SK-N-SH (cell line): ENCODE measurements around the gene CCNB1. TPM values are rescaled to one million over a fixed set of nuclear protein-coding genes. Genes with fewer than 3 reads are reported as not detected.

Experiments used
- CTCF ChIA-PET: fragments of 300-600, 350-600 bp; formaldehyde crosslinking; extraction: SDS; loops from one replicate; lab custom pipeline; 2021; lab: Yijun Ruan, JAX
- POLR2A ChIA-PET: fragments of 350-600 bp; sonication (Branson Sonifier 250); formaldehyde crosslinking; extraction: SDS; loops from one replicate; lab custom pipeline; 2020; ENCODE audit warnings: antibody characterized with exemption, inconsistent platforms; lab: Yijun Ruan, JAX
- DNase-seq: peaks from one replicate; pipeline ENCODE4 v3.0.0; 2012
- H2AFZ ChIP-seq: fragments of 200-600 bp; sonication (generic); 2 replicates; pipeline ENCODE4 v1.8.1; 2016; ENCODE audit warnings: antibody characterized with exemption, mild to moderate bottlenecking, low read depth
- H3F3A ChIP-seq: fragments of 200-600 bp; sonication (generic); replicated peaks from 2 replicates; pipeline ENCODE3; 2016; ENCODE audit warnings: antibody characterized with exemption, mild to moderate bottlenecking; ENCODE audit not compliant: insufficient read depth
- H3K27ac ChIP-seq, 2 experiments: fragments of 200-500 bp in 1 of 2; fragments of 200-600 bp in 1 of 2; sonication (Bioruptor generic) in 1 of 2; sonication (generic), shearing (Covaris generic) in 1 of 2; 2 replicates each; pipeline versions ENCODE4 v1.5.1 to v1.6.1; 2014 to 2016; ENCODE audit warnings: low read depth in 2 of 2, inconsistent platforms in 1 of 2, low read length in 1 of 2, mild to moderate bottlenecking in 1 of 2, mixed read lengths in 1 of 2
- H3K27me3 ChIP-seq: fragments of 200-600 bp; sonication (generic), shearing (Covaris generic); 2 replicates; pipeline ENCODE4 v1.6.1; 2016; ENCODE audit warnings: mixed run types; ENCODE audit not compliant: insufficient read depth
- H3K36me3 ChIP-seq, 2 experiments: fragments of 200-500 bp in 1 of 2; fragments of 200-600 bp in 1 of 2; sonication (Bioruptor generic) in 1 of 2; sonication (generic) in 1 of 2; replicated peaks in 1 of 2; 2 replicates each; pipeline versions ENCODE3 to v1.5.1; 2014 to 2016; ENCODE audit warnings: low read length in 1 of 2, mild to moderate bottlenecking in 1 of 2; ENCODE audit not compliant: insufficient read depth in 2 of 2, control insufficient read depth in 1 of 2
- H3K4me1 ChIP-seq, 2 experiments: fragments of 200-500 bp in 1 of 2; fragments of 200-600 bp in 1 of 2; sonication (Bioruptor generic) in 1 of 2; sonication (generic), shearing (Covaris generic) in 1 of 2; 2 replicates each; pipeline versions ENCODE4 v1.5.1 to v1.6.1; 2014 to 2016; ENCODE audit warnings: low read depth in 1 of 2, low read length in 1 of 2, mixed run types in 1 of 2; ENCODE audit not compliant: insufficient read depth in 2 of 2, control insufficient read depth in 1 of 2
- H3K4me2 ChIP-seq: fragments of 200-600 bp; sonication (generic), shearing (Covaris generic); 2 replicates; pipeline ENCODE4 v1.6.1; 2017; ENCODE audit warnings: mixed run types
- H3K4me3 ChIP-seq, 2 experiments: fragments of 200-500 bp in 1 of 2; fragments of 200-600 bp in 1 of 2; sonication (Bioruptor generic) in 1 of 2; sonication (generic), shearing (Covaris generic) in 1 of 2; 2 replicates each; pipeline versions ENCODE4 v1.5.1 to v1.8.1; 2014 to 2016; ENCODE audit warnings: low read depth in 2 of 2, inconsistent platforms in 1 of 2, low read length in 1 of 2, mild to moderate bottlenecking in 1 of 2, mixed read lengths in 1 of 2, moderate library complexity in 1 of 2
- H3K79me2 ChIP-seq: fragments of 200-600 bp; sonication (generic); 2 replicates; pipeline ENCODE4 v1.8.1; 2017; ENCODE audit warnings: mild to moderate bottlenecking; ENCODE audit not compliant: insufficient read depth
- H3K9ac ChIP-seq: fragments of 200-600 bp; sonication (generic); 2 replicates; pipeline ENCODE4 v1.6.1; 2017; ENCODE audit warnings: mixed run types
- H3K9me2 ChIP-seq: fragments of 200-600 bp; sonication (generic); 2 replicates; pipeline ENCODE4 v1.6.1; 2017; ENCODE audit warnings: mixed run types
- H3K9me3 ChIP-seq: fragments of 200-600 bp; sonication (generic); 2 replicates; pipeline ENCODE4 v1.6.1; 2017; ENCODE audit warnings: mixed run types, mild to moderate bottlenecking, moderate library complexity
- H4K20me1 ChIP-seq: fragments of 200-600 bp; sonication (generic); 2 replicates; pipeline ENCODE4 v1.6.1; 2017; ENCODE audit warnings: mild to moderate bottlenecking, mixed run types; ENCODE audit not compliant: insufficient read depth
- ELF1 ChIP-seq: IDR thresholded peaks from 2 replicates; pipeline ENCODE4 v1.4.0; 2012
- EZH2phosphoT487 ChIP-seq: fragments of 200-600 bp; sonication (generic); IDR thresholded peaks from 2 replicates; pipeline ENCODE4 v1.6.1; 2017; ENCODE audit warnings: low read depth, mixed run types, mild to moderate bottlenecking, antibody characterized with exemption, moderate library complexity, borderline replicate concordance
- FOSL2 ChIP-seq: IDR thresholded peaks from 2 replicates; pipeline ENCODE4 v1.4.0; 2012; ENCODE audit warnings: low read depth, mild to moderate bottlenecking, moderate library complexity, borderline replicate concordance
- FOXJ3 ChIP-seq: sonication (generic); formaldehyde crosslinking; IDR thresholded peaks from 2 replicates; pipeline ENCODE4 v1.5.1; 2020; ENCODE audit warnings: mild to moderate bottlenecking, missing genetic modification reagents
- GATA2 ChIP-seq: sonication (generic); formaldehyde crosslinking; IDR thresholded peaks from 2 replicates; pipeline ENCODE4 v1.5.0; 2020; ENCODE audit warnings: mild to moderate bottlenecking, missing genetic modification reagents
- MXI1 ChIP-seq: IDR thresholded peaks from 2 replicates; pipeline ENCODE4 v1.6.1; 2012; ENCODE audit warnings: mild to moderate bottlenecking, low read depth, low read length, improper control_type of control experiment
- RCOR1 ChIP-seq: fragments of 150-350 bp; IDR thresholded peaks from 2 replicates; pipeline ENCODE4 v1.6.1; 2017; ENCODE audit warnings: antibody characterized with exemption, low read length
- TCF12 ChIP-seq: IDR thresholded peaks from 2 replicates; pipeline ENCODE4 v1.4.0; 2012
- TEAD4 ChIP-seq: IDR thresholded peaks from 2 replicates; pipeline ENCODE4 v1.4.0; 2012; ENCODE audit warnings: mild to moderate bottlenecking, borderline replicate concordance; ENCODE audit not compliant: insufficient read depth
- YY1 ChIP-seq: IDR thresholded peaks from 2 replicates; pipeline ENCODE4 v1.4.0; 2012; ENCODE audit warnings: low read depth, mild to moderate bottlenecking
- WGBS: methylation state at CpG from one replicate; pipeline ENCODE4 v1.1.6; 2017; ENCODE audit warnings: low lambda C conversion rate; 5-methylcytosine and 5-hydroxymethylcytosine counted together
- polyA plus RNA-seq, 3 experiments: library from polyadenylated mRNA; depleted of rRNA; stranded (reverse); fragments of >200 nt; gene quantifications; 2 replicates each; pipeline ENCODE4 v1.2.3, GENCODE V29; 2012
- TF ChIP-seq, protein P1 (sequence below): IDR thresholded peaks from 2 replicates; pipeline ENCODE4 v1.4.0; 2012; ENCODE audit warnings: low read depth
- TF ChIP-seq, protein P2 (sequence below): IDR thresholded peaks from 2 replicates; pipeline ENCODE4 v1.4.0; 2012; ENCODE audit warnings: low read depth, borderline replicate concordance
- TF ChIP-seq, protein P3 (sequence below): IDR thresholded peaks from 2 replicates; pipeline ENCODE4; 2012

Gene CCNB1
- polyA plus RNA-seq, 1 of the 3 experiments (the other 2 are of a cell fraction): 78.6 TPM

DNA sequence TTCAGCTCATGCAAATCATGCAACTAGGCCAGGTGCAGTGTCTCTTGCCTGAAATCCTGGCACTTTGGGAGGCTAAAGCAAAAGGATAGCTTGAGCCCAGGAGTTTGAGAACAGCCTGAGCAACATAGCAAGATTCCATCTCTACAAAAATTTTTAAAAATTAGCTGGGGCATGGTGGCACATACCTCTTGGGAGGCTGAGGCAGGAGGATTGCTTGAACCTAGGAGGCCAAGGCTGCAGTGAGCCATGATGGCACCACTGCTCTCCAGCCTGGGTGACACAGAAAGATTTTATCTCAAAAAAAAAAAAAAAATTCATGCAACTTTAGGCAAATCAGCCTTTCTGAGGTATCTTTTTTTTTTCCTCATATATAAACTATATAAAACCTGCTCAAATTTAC lies 35.6 kb upstream of the CCNB1 start:
- H3K4me3 ChIP-seq: no peak overlapping the region
- no peak for TF ChIP-seq RCOR1
- no peak for TF ChIP-seq EZH2phosphoT487
- TF ChIP-seq FOSL2: no peak
- TF ChIP-seq TEAD4: no peak
- TF ChIP-seq MXI1: no peak
- no peak for TF ChIP-seq FOXJ3
- TF ChIP-seq, protein P1, sequence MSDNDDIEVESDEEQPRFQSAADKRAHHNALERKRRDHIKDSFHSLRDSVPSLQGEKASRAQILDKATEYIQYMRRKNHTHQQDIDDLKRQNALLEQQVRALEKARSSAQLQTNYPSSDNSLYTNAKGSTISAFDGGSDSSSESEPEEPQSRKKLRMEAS: no peak
- TF ChIP-seq TCF12: no peak
- no peak for TF ChIP-seq ELF1
- TF ChIP-seq YY1: no peak
- no peak for TF ChIP-seq GATA2 (CRISPR knock-in tag)
- POLR2A ChIA-PET: no interaction called here

DNA sequence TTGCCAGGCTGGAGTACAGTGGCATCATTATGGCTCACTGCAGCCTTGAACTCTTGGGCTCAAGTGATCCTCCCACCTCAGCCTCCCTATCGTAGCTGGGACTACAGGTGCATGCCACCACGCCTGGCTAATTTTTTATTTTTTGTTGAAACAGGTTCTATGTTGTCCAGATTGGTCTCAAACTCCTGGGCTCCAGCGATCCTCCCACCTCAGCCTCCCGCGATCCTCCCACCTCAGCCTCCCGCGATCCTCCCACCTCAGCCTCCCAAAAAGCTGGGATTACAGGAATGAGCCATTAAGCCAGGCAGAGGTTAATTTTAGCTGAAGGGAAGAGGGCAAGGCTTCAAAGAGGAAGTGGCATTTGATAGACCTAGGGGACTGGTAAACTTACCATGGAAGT lies 32.8 kb upstream of the CCNB1 start:
- no peak overlapping the region for H3K4me3 ChIP-seq
- ChIA-PET POLR2A (no interaction called here), CTCF (no interaction called here)
- 89% methylated on average over 7 of the region's 7 CpGs for WGBS
- H3K79me2 ChIP-seq: peaks cover 4% of the 10 kb centered on the region; the same call in 1 of the 2 replicates
- no peaks in the 10 kb centered on the region for H3K4me1 ChIP-seq
- H3K9me3 ChIP-seq: no peaks in the 10 kb centered on the region
- H3K36me3 ChIP-seq: peaks cover 14 to 16% of the 10 kb centered on the region in 2 experiments
- H3K27ac ChIP-seq: no peak overlapping the region
- TF ChIP-seq, protein P2, sequence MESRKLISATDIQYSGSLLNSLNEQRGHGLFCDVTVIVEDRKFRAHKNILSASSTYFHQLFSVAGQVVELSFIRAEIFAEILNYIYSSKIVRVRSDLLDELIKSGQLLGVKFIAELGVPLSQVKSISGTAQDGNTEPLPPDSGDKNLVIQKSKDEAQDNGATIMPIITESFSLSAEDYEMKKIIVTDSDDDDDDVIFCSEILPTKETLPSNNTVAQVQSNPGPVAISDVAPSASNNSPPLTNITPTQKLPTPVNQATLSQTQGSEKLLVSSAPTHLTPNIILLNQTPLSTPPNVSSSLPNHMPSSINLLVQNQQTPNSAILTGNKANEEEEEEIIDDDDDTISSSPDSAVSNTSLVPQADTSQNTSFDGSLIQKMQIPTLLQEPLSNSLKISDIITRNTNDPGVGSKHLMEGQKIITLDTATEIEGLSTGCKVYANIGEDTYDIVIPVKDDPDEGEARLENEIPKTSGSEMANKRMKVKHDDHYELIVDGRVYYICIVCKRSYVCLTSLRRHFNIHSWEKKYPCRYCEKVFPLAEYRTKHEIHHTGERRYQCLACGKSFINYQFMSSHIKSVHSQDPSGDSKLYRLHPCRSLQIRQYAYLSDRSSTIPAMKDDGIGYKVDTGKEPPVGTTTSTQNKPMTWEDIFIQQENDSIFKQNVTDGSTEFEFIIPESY: no peak
- TF ChIP-seq, protein P3, sequence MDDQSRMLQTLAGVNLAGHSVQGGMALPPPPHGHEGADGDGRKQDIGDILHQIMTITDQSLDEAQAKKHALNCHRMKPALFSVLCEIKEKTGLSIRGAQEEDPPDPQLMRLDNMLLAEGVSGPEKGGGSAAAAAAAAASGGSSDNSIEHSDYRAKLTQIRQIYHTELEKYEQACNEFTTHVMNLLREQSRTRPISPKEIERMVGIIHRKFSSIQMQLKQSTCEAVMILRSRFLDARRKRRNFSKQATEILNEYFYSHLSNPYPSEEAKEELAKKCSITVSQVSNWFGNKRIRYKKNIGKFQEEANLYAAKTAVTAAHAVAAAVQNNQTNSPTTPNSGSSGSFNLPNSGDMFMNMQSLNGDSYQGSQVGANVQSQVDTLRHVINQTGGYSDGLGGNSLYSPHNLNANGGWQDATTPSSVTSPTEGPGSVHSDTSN: no peak
- H3F3A ChIP-seq: peaks cover 12% of the 10 kb centered on the region
- H3K27me3 ChIP-seq: no peaks in the 10 kb centered on the region
- no peak overlapping the region for H3K4me2 ChIP-seq
- H3K9ac ChIP-seq: no peak overlapping the region
- H4K20me1 ChIP-seq: no peaks in the 10 kb centered on the region
- no peak for DNase-seq
- no peak overlapping the region for H2AFZ ChIP-seq
- H3K9me2 ChIP-seq: no peaks in the 10 kb centered on the region

More for the DNA sequence above, 35.6 kb upstream of the CCNB1 start:
- H4K20me1 ChIP-seq: no peaks in the 10 kb centered on the region
- DNase-seq: no peak
- no peak overlapping the region for H2AFZ ChIP-seq
- H3K79me2 ChIP-seq: peaks cover 4% of the 10 kb centered on the region; the same call in 1 of the 2 replicates
- no peak overlapping the region for H3K27ac ChIP-seq
- H3K4me2 ChIP-seq: no peak overlapping the region
- H3K9me2 ChIP-seq: no peaks in the 10 kb centered on the region
- H3K4me1 ChIP-seq: no peaks in the 10 kb centered on the region
- no peak overlapping the region for H3K9ac ChIP-seq
- no peaks in the 10 kb centered on the region for H3K27me3 ChIP-seq
- CTCF ChIA-PET: no interaction called here
- peaks cover 29% of the 10 kb centered on the region for H3F3A ChIP-seq
- peaks cover 32 to 41% of the 10 kb centered on the region in 2 experiments for H3K36me3 ChIP-seq
- H3K9me3 ChIP-seq: no peaks in the 10 kb centered on the region
